ENCODE measurements around the gene GNAT1. TPM values are rescaled to one million over a fixed set of nuclear protein-coding genes. Genes with fewer than 3 reads are reported as not detected.
A peak's percentile ranks its signal among the peaks of the same experiment; 100 is the strongest.
"Not testable (repeated sequence)": the region's sequence is repeated elsewhere in the genome, so short reads cannot be mapped to it uniquely, and the experiment has no call there.

Gene GNAT1
- polyA plus RNA-seq, 1 donor: not detected

- WGBS (ENCODE audit: insufficient coverage, low lambda C conversion rate): no CpG with 5 or more reads among the region's 7 CpGs
- Histone ChIP-seq H3K27me3 (ENCODE audit: control insufficient read depth, insufficient read depth, low read length) (no peaks in the 10 kb centered on the region), H3K9me3 (ENCODE audit: control insufficient read depth, low read depth, low read length) (no peaks in the 10 kb centered on the region), H3K4me1 (ENCODE audit: control insufficient read depth, insufficient read depth, low read length) (peaks cover 35% of the 10 kb centered on the region), H3K27ac (ENCODE audit: low read length) (peak overlapping the region; percentile 17), H3K36me3 (ENCODE audit: control insufficient read depth, insufficient read depth, low read length) (peaks cover 29% of the 10 kb centered on the region), H3K4me3 (ENCODE audit: low read length) (no peak overlapping the region)
- DNase-seq: no peak
Measured at GRCh38 chr3:50241713-50242380, 50.4 kb downstream of the GNAT1 start.

GRCh38 chr3:50242381-50242770 is 51.0 kb downstream of the GNAT1 start:
- Histone ChIP-seq H3K4me3 (ENCODE audit: low read length) (no peak overlapping the region), H3K27ac (ENCODE audit: low read length) (peak overlapping the region; percentile 41), H3K9me3 (ENCODE audit: control insufficient read depth, low read depth, low read length) (no peaks in the 10 kb centered on the region), H3K27me3 (ENCODE audit: control insufficient read depth, insufficient read depth, low read length) (no peaks in the 10 kb centered on the region), H3K4me1 (ENCODE audit: control insufficient read depth, insufficient read depth, low read length) (peaks cover 38% of the 10 kb centered on the region), H3K36me3 (ENCODE audit: control insufficient read depth, insufficient read depth, low read length) (peaks cover 34% of the 10 kb centered on the region)
- no peak for DNase-seq
- no CpG with 5 or more reads among the region's 3 CpGs for WGBS (ENCODE audit: insufficient coverage, low lambda C conversion rate)

GRCh38 chr3:50242851-50243542 is 51.6 kb downstream of the GNAT1 start:
- H3K4me3 ChIP-seq (ENCODE audit: low read length): no peak overlapping the region
- DNase-seq: no peak
- peaks cover 40% of the 10 kb centered on the region for H3K4me1 ChIP-seq (ENCODE audit: control insufficient read depth, insufficient read depth, low read length)
- peak overlapping the region; percentile 41 for H3K27ac ChIP-seq (ENCODE audit: low read length)
- no CpG with 5 or more reads among the region's 14 CpGs for WGBS (ENCODE audit: insufficient coverage, low lambda C conversion rate)
- peaks cover 38% of the 10 kb centered on the region for H3K36me3 ChIP-seq (ENCODE audit: control insufficient read depth, insufficient read depth, low read length)
- no peaks in the 10 kb centered on the region for H3K9me3 ChIP-seq (ENCODE audit: control insufficient read depth, low read depth, low read length)
- H3K27me3 ChIP-seq (ENCODE audit: control insufficient read depth, insufficient read depth, low read length): no peaks in the 10 kb centered on the region

GRCh38 chr3:50243543-50243895 is 52.1 kb downstream of the GNAT1 start:
- no CpG with 5 or more reads among the region's 4 CpGs for WGBS (ENCODE audit: insufficient coverage, low lambda C conversion rate)
- Histone ChIP-seq H3K4me1 (ENCODE audit: control insufficient read depth, insufficient read depth, low read length) (peaks cover 40% of the 10 kb centered on the region), H3K27ac (ENCODE audit: low read length) (peak overlapping the region; percentile 41), H3K27me3 (ENCODE audit: control insufficient read depth, insufficient read depth, low read length) (no peaks in the 10 kb centered on the region), H3K9me3 (ENCODE audit: control insufficient read depth, low read depth, low read length) (no peaks in the 10 kb centered on the region), H3K36me3 (ENCODE audit: control insufficient read depth, insufficient read depth, low read length) (peaks cover 42% of the 10 kb centered on the region), H3K4me3 (ENCODE audit: low read length) (no peak overlapping the region)
- DNase-seq: no peak

- WGBS (ENCODE audit: insufficient coverage, low lambda C conversion rate): no CpG with 5 or more reads among the region's 6 CpGs
- not testable (repeated sequence) for DNase-seq; H3K27ac ChIP-seq (ENCODE audit: low read length); H3K9me3 ChIP-seq (ENCODE audit: control insufficient read depth, low read depth, low read length); H3K27me3 ChIP-seq (ENCODE audit: control insufficient read depth, insufficient read depth, low read length); H3K4me3 ChIP-seq (ENCODE audit: low read length)
- peaks cover 44% of the 10 kb centered on the region for H3K36me3 ChIP-seq (ENCODE audit: control insufficient read depth, insufficient read depth, low read length)
- peaks cover 39% of the 10 kb centered on the region for H3K4me1 ChIP-seq (ENCODE audit: control insufficient read depth, insufficient read depth, low read length)
Measured at GRCh38 chr3:50244813-50245212, 53.4 kb downstream of the GNAT1 start.

- Histone ChIP-seq H3K4me3 (ENCODE audit: low read length) (no peak overlapping the region), H3K4me1 (ENCODE audit: control insufficient read depth, insufficient read depth, low read length) (peaks cover 40% of the 10 kb centered on the region), H3K36me3 (ENCODE audit: control insufficient read depth, insufficient read depth, low read length) (peaks cover 45% of the 10 kb centered on the region), H3K9me3 (ENCODE audit: control insufficient read depth, low read depth, low read length) (no peaks in the 10 kb centered on the region), H3K27me3 (ENCODE audit: control insufficient read depth, insufficient read depth, low read length) (no peaks in the 10 kb centered on the region), H3K27ac (ENCODE audit: low read length) (peak overlapping the region; percentile 70)
- no CpG with 5 or more reads among the region's 16 CpGs for WGBS (ENCODE audit: insufficient coverage, low lambda C conversion rate)
- no peak for DNase-seq
Measured at GRCh38 chr3:50245251-50245745, 53.9 kb downstream of the GNAT1 start.

GRCh38 chr3:50245831-50246516 is 54.6 kb downstream of the GNAT1 start:
- WGBS (ENCODE audit: insufficient coverage, low lambda C conversion rate): no CpG with 5 or more reads among the region's 25 CpGs
- peaks cover 45% of the 10 kb centered on the region for H3K36me3 ChIP-seq (ENCODE audit: control insufficient read depth, insufficient read depth, low read length)
- H3K4me1 ChIP-seq (ENCODE audit: control insufficient read depth, insufficient read depth, low read length): peaks cover 43% of the 10 kb centered on the region
- peak overlapping the region; percentile 70 for H3K27ac ChIP-seq (ENCODE audit: low read length)
- no peaks in the 10 kb centered on the region for H3K27me3 ChIP-seq (ENCODE audit: control insufficient read depth, insufficient read depth, low read length)
- H3K4me3 ChIP-seq (ENCODE audit: low read length): peak overlapping the region; percentile 66
- peak; percentile 80 to 84 for DNase-seq
- H3K9me3 ChIP-seq (ENCODE audit: control insufficient read depth, low read depth, low read length): no peaks in the 10 kb centered on the region

GRCh38 chr3:50246517-50246954 is 55.1 kb downstream of the GNAT1 start:
- peak overlapping the region; percentile 70 for H3K27ac ChIP-seq (ENCODE audit: low read length)
- DNase-seq: peak in 1 of 2 donors; percentile 52
- H3K4me3 ChIP-seq (ENCODE audit: low read length): no peak overlapping the region
- no peaks in the 10 kb centered on the region for H3K27me3 ChIP-seq (ENCODE audit: control insufficient read depth, insufficient read depth, low read length)
- no peaks in the 10 kb centered on the region for H3K9me3 ChIP-seq (ENCODE audit: control insufficient read depth, low read depth, low read length)
- WGBS (ENCODE audit: insufficient coverage, low lambda C conversion rate): no CpG with 5 or more reads among the region's 10 CpGs
- H3K36me3 ChIP-seq (ENCODE audit: control insufficient read depth, insufficient read depth, low read length): peaks cover 50% of the 10 kb centered on the region
- H3K4me1 ChIP-seq (ENCODE audit: control insufficient read depth, insufficient read depth, low read length): peaks cover 43% of the 10 kb centered on the region

All from large intestine (tissue), 3 donors.